Measurements from ENCODE around the gene TPPP2.

TPPP2 gene

DNA sequence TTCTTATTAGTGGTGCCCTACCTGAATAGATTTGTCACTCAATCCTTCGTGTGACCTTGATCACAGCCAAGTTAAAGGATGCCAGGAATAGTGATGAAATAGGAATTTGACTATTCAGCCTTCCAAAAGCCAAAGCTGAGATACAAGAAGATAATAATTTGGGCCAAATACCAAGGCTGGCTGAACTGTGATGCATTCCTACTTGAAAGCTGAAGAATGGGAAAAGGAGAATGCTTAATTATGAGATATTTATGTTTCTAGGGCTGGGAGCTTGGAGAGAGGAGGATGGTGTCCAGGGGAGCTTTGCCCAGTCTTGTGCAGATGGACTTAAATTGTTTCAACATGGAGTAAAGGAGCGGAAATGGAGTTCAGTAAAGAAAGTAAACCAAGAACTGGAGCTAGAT lies 17.4 kb downstream of the TPPP2 start:
- H3K36me3 ChIP-seq (ENCODE audit: insufficient read depth, low read length), result no peaks in the 10 kb centered on the region
- H3K9ac ChIP-seq (ENCODE audit: low read length), result no peak overlapping the region
- TF ChIP-seq, protein P1, sequence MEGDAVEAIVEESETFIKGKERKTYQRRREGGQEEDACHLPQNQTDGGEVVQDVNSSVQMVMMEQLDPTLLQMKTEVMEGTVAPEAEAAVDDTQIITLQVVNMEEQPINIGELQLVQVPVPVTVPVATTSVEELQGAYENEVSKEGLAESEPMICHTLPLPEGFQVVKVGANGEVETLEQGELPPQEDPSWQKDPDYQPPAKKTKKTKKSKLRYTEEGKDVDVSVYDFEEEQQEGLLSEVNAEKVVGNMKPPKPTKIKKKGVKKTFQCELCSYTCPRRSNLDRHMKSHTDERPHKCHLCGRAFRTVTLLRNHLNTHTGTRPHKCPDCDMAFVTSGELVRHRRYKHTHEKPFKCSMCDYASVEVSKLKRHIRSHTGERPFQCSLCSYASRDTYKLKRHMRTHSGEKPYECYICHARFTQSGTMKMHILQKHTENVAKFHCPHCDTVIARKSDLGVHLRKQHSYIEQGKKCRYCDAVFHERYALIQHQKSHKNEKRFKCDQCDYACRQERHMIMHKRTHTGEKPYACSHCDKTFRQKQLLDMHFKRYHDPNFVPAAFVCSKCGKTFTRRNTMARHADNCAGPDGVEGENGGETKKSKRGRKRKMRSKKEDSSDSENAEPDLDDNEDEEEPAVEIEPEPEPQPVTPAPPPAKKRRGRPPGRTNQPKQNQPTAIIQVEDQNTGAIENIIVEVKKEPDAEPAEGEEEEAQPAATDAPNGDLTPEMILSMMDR (IDR thresholded peaks at IDR 0.05; ENCODE audit: low read length), result no peak
- no peak for TF ChIP-seq EZH2 (IDR thresholded peaks at IDR 0.05; ENCODE audit: borderline replicate concordance, low read length)
- no peaks in the 10 kb centered on the region for H4K20me1 ChIP-seq (ENCODE audit: insufficient read depth, low read length)
- peaks cover 3% of the 10 kb centered on the region; the same call in 1 of the 2 replicates for H3K27me3 ChIP-seq (ENCODE audit: insufficient read depth, low read length)
- no peaks in the 10 kb centered on the region for H3F3A ChIP-seq (ENCODE audit: insufficient read depth, low read length)
- H3K9me3 ChIP-seq (ENCODE audit: low read length), result no peaks in the 10 kb centered on the region
- no peak overlapping the region for H3K4me3 ChIP-seq (ENCODE audit: low read depth, low read length, poor library complexity, severe bottlenecking)
- no peaks in the 10 kb centered on the region for H3K9me2 ChIP-seq (ENCODE audit: low read depth, low read length)
- H3K4me2 ChIP-seq (ENCODE audit: low read length), result no peak overlapping the region
- no peak overlapping the region for H3K27ac ChIP-seq (ENCODE audit: low read depth, low read length, poor library complexity, severe bottlenecking)
- no peak overlapping the region for H2AFZ ChIP-seq (ENCODE audit: low read length)
- H3K79me2 ChIP-seq (ENCODE audit: insufficient read depth, low read length), result no peaks in the 10 kb centered on the region
- no peaks in the 10 kb centered on the region for H3K4me1 ChIP-seq (ENCODE audit: insufficient read depth, low read length, severe bottlenecking)

- Histone ChIP-seq H3K4me3 (ENCODE audit: low read depth, low read length, poor library complexity, severe bottlenecking) (no peak overlapping the region), H3K4me2 (ENCODE audit: low read length) (no peak overlapping the region), H3K9me2 (ENCODE audit: low read depth, low read length) (no peaks in the 10 kb centered on the region), H3K27me3 (ENCODE audit: insufficient read depth, low read length) (peaks cover 3% of the 10 kb centered on the region; the same call in 1 of the 2 replicates), H3K79me2 (ENCODE audit: insufficient read depth, low read length) (no peaks in the 10 kb centered on the region), H3K27ac (ENCODE audit: low read depth, low read length, poor library complexity, severe bottlenecking) (no peak overlapping the region), H3F3A (ENCODE audit: insufficient read depth, low read length) (no peaks in the 10 kb centered on the region), H4K20me1 (ENCODE audit: insufficient read depth, low read length) (no peaks in the 10 kb centered on the region), H3K9me3 (ENCODE audit: low read length) (no peaks in the 10 kb centered on the region), H3K36me3 (ENCODE audit: insufficient read depth, low read length) (no peaks in the 10 kb centered on the region), H3K4me1 (ENCODE audit: insufficient read depth, low read length, severe bottlenecking) (no peaks in the 10 kb centered on the region), H3K9ac (ENCODE audit: low read length) (no peak overlapping the region), H2AFZ (ENCODE audit: low read length) (no peak overlapping the region)
- TF ChIP-seq, protein P1 (IDR thresholded peaks at IDR 0.05; ENCODE audit: low read length), result no peak
- TF ChIP-seq EZH2 (IDR thresholded peaks at IDR 0.05; ENCODE audit: borderline replicate concordance, low read length), result no peak
Measured at GRCh38 chr14:21048638-21049037, 18.6 kb downstream of the TPPP2 start.

DNA sequence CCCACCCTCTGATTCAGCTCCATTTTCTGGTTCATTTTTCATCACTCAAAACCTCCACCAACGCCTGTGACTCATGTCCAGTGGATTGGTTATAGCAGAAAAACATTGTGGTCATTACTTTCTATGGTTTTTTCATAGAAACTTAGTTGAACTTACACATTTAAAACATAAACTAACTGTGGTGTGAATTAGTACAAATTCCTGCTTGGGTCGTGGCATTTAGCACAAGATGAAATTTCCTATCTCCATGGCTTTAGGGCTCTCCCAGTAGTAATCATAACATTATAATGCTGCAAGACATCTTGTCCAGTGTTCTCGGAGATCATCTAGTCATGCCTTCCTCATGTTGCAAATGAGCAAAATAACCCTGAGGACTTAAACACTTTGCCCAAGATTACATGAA lies 19.3 kb downstream of the TPPP2 start:
- no peaks in the 10 kb centered on the region for H3K9me2 ChIP-seq (ENCODE audit: low read depth, low read length)
- no peaks in the 10 kb centered on the region for H3K79me2 ChIP-seq (ENCODE audit: insufficient read depth, low read length)
- no peaks in the 10 kb centered on the region for H3K9me3 ChIP-seq (ENCODE audit: low read length)
- H3K4me1 ChIP-seq (ENCODE audit: insufficient read depth, low read length, severe bottlenecking), result no peaks in the 10 kb centered on the region
- no peak for TF ChIP-seq EZH2 (IDR thresholded peaks at IDR 0.05; ENCODE audit: borderline replicate concordance, low read length)
- TF ChIP-seq, protein P1 (IDR thresholded peaks at IDR 0.05; ENCODE audit: low read length), result no peak
- no peaks in the 10 kb centered on the region for H3K36me3 ChIP-seq (ENCODE audit: insufficient read depth, low read length)
- H3K4me2 ChIP-seq (ENCODE audit: low read length), result no peak overlapping the region
- no peaks in the 10 kb centered on the region for H4K20me1 ChIP-seq (ENCODE audit: insufficient read depth, low read length)
- H3K27ac ChIP-seq (ENCODE audit: low read depth, low read length, poor library complexity, severe bottlenecking), result no peak overlapping the region
- H3K27me3 ChIP-seq (ENCODE audit: insufficient read depth, low read length), result peaks cover 3% of the 10 kb centered on the region; the same call in 1 of the 2 replicates
- H3K9ac ChIP-seq (ENCODE audit: low read length), result no peak overlapping the region
- H3F3A ChIP-seq (ENCODE audit: insufficient read depth, low read length), result no peaks in the 10 kb centered on the region
- no peak overlapping the region for H2AFZ ChIP-seq (ENCODE audit: low read length)
- no peak overlapping the region for H3K4me3 ChIP-seq (ENCODE audit: low read depth, low read length, poor library complexity, severe bottlenecking)

Measured in OCI-LY1 (cell line).